Measurements from ENCODE around the gene GRXCR2. TPM values are rescaled to one million over a fixed set of nuclear protein-coding genes. Genes with fewer than 3 reads are reported as not detected.

Gene GRXCR2
- total RNA-seq, 1 donor from 2014 or later = 3.8 TPM

Other genes with a start within 250 kb of the GRXCR2 start
- 18.9 TPM for gene PRELID2, start 37.7 kb downstream of the GRXCR2 start, total RNA-seq
- 350 TPM for gene SH3RF2, start 63.6 kb upstream of the GRXCR2 start, total RNA-seq
- gene PLAC8L1, start 232.6 kb upstream of the GRXCR2 start, total RNA-seq = 0.45 TPM